ENCODE measurements around the gene GATB. TPM values are rescaled to one million over a fixed set of nuclear protein-coding genes. Genes with fewer than 3 reads are reported as not detected.

The GATB gene
- total RNA-seq, 1 experiment from 2014 or later, result 21.2 TPM

- peaks cover 0 to 9% (median 2%) of the 10 kb centered on the region in 3 experiments; a peak in 4 of 7 replicates for H3K36me3 Mint-ChIP-seq (ENCODE audit: insufficient read depth in 1 of 3, low read depth in 3 of 3)
- DNase-seq, result no peak
- no peak overlapping the region for H4K8ac ChIP-seq (replicated peaks; ENCODE audit: insufficient read length, low read depth, low read length)
- H3K27me3 Mint-ChIP-seq (ENCODE audit: low read depth), result no peaks in the 10 kb centered on the region
- no peak for TF ChIP-seq CTCF (conservative IDR thresholded peaks at IDR 0.05)
- H4K20me1 ChIP-seq (ENCODE audit: control insufficient read depth, insufficient read depth, insufficient read length), result no peaks in the 10 kb centered on the region
- H3K79me1 ChIP-seq (ENCODE audit: insufficient read depth, low read depth, low read length, poor library complexity, severe bottlenecking), result no peaks in the 10 kb centered on the region
- no peaks in the 10 kb centered on the region for H3K4me1 ChIP-seq (ENCODE audit: insufficient read depth, low read length)
- no CpG with 5 or more reads among the region's 5 CpGs for WGBS (ENCODE audit: extremely low coverage, insufficient read length, low lambda C conversion rate)
- no peaks in the 10 kb centered on the region for H3K79me2 ChIP-seq (ENCODE audit: insufficient read depth, low read length)
- no peak overlapping the region for H4K5ac ChIP-seq (ENCODE audit: insufficient read length, low read depth, low read length)
- H2AK5ac ChIP-seq (ENCODE audit: insufficient read length, low read length), result no peak overlapping the region
- H3K4ac ChIP-seq (ENCODE audit: low read depth, low read length), result no peak overlapping the region
- H3K23me2 ChIP-seq (ENCODE audit: insufficient read length, low read depth, low read length, poor library complexity, severe bottlenecking), result no peaks in the 10 kb centered on the region
- no peak overlapping the region for H3K18ac ChIP-seq (ENCODE audit: insufficient read length, low read depth, low read length)
- H3K9me3 ChIP-seq (ENCODE audit: control insufficient read depth, low read depth, low read length), result no peaks in the 10 kb centered on the region
- no peak overlapping the region for H3K4me2 ChIP-seq (ENCODE audit: insufficient read depth, insufficient read length, low read length)
- no peak overlapping the region for H3K27ac ChIP-seq (ENCODE audit: insufficient read length, low read depth, low read length)
- H3K9me3 Mint-ChIP-seq, result no peaks in the 10 kb centered on the region
- peaks cover 21 to 22% of the 10 kb centered on the region in 2 experiments for H3K4me1 Mint-ChIP-seq
- H3K4me3 Mint-ChIP-seq, result no peak overlapping the region
- H3K27me3 ChIP-seq (ENCODE audit: insufficient read depth, low read length), result no peaks in the 10 kb centered on the region
- no peak overlapping the region for H2BK12ac ChIP-seq (ENCODE audit: insufficient read length, low read depth, low read length)
- no peak overlapping the region for H3T11ph ChIP-seq (ENCODE audit: low read length)
- no peak overlapping the region for H2BK20ac ChIP-seq (ENCODE audit: low read depth, low read length, poor library complexity, severe bottlenecking)
- H2BK5ac ChIP-seq (ENCODE audit: insufficient read length, low read length), result no peak overlapping the region
- no peak overlapping the region for H4K91ac ChIP-seq (ENCODE audit: insufficient read length, low read depth, low read length)
- H3K14ac ChIP-seq (ENCODE audit: insufficient read depth, low read length), result no peak overlapping the region
- no peak overlapping the region for H2AFZ ChIP-seq (ENCODE audit: low read length)
- H2BK15ac ChIP-seq (ENCODE audit: low read depth, low read length), result no peak overlapping the region
- no peak overlapping the region for H3K23ac ChIP-seq (ENCODE audit: insufficient read length, low read depth, low read length)
- peak overlapping the region in 1 of 3 experiments; percentile 23; a peak in 1 of 7 replicates for H3K27ac Mint-ChIP-seq
- no peak overlapping the region for H3K9ac ChIP-seq (ENCODE audit: extremely low read depth, insufficient read length, low read length)
- no peak overlapping the region for H3K56ac ChIP-seq (ENCODE audit: insufficient read length, low read depth, low read length)
- H2BK120ac ChIP-seq (ENCODE audit: low read depth, low read length, poor library complexity, severe bottlenecking), result no peak overlapping the region
Measured at GRCh38 chr4:151628001-151628608, 132.7 kb downstream of the GATB start.

Data from H9 (cell line).